Mesenchymal stem cell (in vitro differentiated cells and primary cell): ENCODE measurements around the gene POFUT2.

Experiments
- DNase-seq: peaks from one replicate; pipeline ENCODE4 v3.0.0-alpha.2; 2013
- H2AFZ ChIP-seq: one replicate; pipeline ENCODE4 v1.6.1; 2013; ENCODE audit warnings: low read depth, mild to moderate bottlenecking, control low read depth, inconsistent platforms, low read length, moderate library complexity
- H2AK5ac ChIP-seq: 2 replicates; pipeline ENCODE4 v1.6.1; 2013; ENCODE audit warnings: low read length, moderate library complexity, mild to moderate bottlenecking, inconsistent platforms; ENCODE audit not compliant: severe bottlenecking
- H2BK120ac ChIP-seq: one replicate; pipeline ENCODE4 v1.6.1; 2013; ENCODE audit warnings: low read depth, mild to moderate bottlenecking, inconsistent platforms, low read length, moderate library complexity
- H2BK12ac ChIP-seq, 2 experiments: one replicate each; pipeline ENCODE4 v1.6.1; 2013; ENCODE audit warnings: inconsistent platforms in 2 of 2, low read length in 2 of 2, mild to moderate bottlenecking in 2 of 2, moderate library complexity in 2 of 2, control low read depth in 1 of 2
- H2BK15ac ChIP-seq: one replicate; pipeline ENCODE4 v1.6.1; 2013; ENCODE audit warnings: mild to moderate bottlenecking, low read depth, inconsistent platforms; ENCODE audit not compliant: poor library complexity, severe bottlenecking
- H2BK5ac ChIP-seq: 2 replicates; pipeline ENCODE4 v1.6.1; 2013; ENCODE audit warnings: low read depth, mild to moderate bottlenecking, low read length, control low read depth, inconsistent platforms; ENCODE audit not compliant: poor library complexity, severe bottlenecking
- H3K14ac ChIP-seq, 2 experiments: one replicate each; pipeline ENCODE4 v1.6.1; 2013; ENCODE audit warnings: inconsistent platforms in 2 of 2, low read length in 2 of 2, control low read depth in 1 of 2, mild to moderate bottlenecking in 1 of 2, moderate library complexity in 1 of 2
- H3K18ac ChIP-seq, 2 experiments: one replicate each; pipeline ENCODE4 v1.6.1; 2013; ENCODE audit warnings: inconsistent platforms in 2 of 2, low read length in 2 of 2, control low read depth in 1 of 2, low read depth in 1 of 2, mild to moderate bottlenecking in 1 of 2
- H3K23ac ChIP-seq, 2 experiments: one replicate each; pipeline ENCODE4 v1.6.1; 2013; ENCODE audit warnings: inconsistent platforms in 2 of 2, low read length in 2 of 2, mild to moderate bottlenecking in 2 of 2, moderate library complexity in 2 of 2, control low read depth in 1 of 2
- H3K27ac ChIP-seq: 2 replicates; pipeline ENCODE4 v1.5.1; 2013; ENCODE audit warnings: mild to moderate bottlenecking, moderate library complexity, low read length, control low read depth, inconsistent platforms; ENCODE audit not compliant: poor library complexity, severe bottlenecking
- H3K27me3 ChIP-seq, 2 experiments: 2 replicates each; pipeline versions ENCODE4 v1.6.1 to v1.7.0; 2013; ENCODE audit warnings: low read length in 2 of 2, mild to moderate bottlenecking in 2 of 2, moderate library complexity in 2 of 2, control low read depth in 1 of 2, inconsistent platforms in 1 of 2; ENCODE audit not compliant: control insufficient read depth in 1 of 2, insufficient read depth in 1 of 2
- H3K36me3 ChIP-seq, 2 experiments: 2 replicates each; pipeline versions ENCODE4 v1.6.1 to v1.7.0; 2013; ENCODE audit warnings: low read length in 2 of 2, control low read depth in 1 of 2, inconsistent platforms in 1 of 2, low read depth in 1 of 2, mild to moderate bottlenecking in 1 of 2; ENCODE audit not compliant: insufficient read depth in 2 of 2, control insufficient read depth in 1 of 2
- H3K4ac ChIP-seq, 2 experiments: one replicate each; pipeline ENCODE4 v1.6.1; 2013; ENCODE audit warnings: inconsistent platforms in 2 of 2, low read length in 2 of 2, mild to moderate bottlenecking in 2 of 2, moderate library complexity in 2 of 2, control low read depth in 1 of 2, low read depth in 1 of 2
- H3K4me1 ChIP-seq: 2 replicates; pipeline ENCODE4 v1.6.1; 2013; ENCODE audit warnings: low read depth, low read length, control low read depth; ENCODE audit not compliant: control insufficient read depth, insufficient read depth
- H3K4me2 ChIP-seq: 2 replicates; pipeline ENCODE4 v1.6.1; 2013; ENCODE audit warnings: low read length, mild to moderate bottlenecking, inconsistent platforms; ENCODE audit not compliant: poor library complexity, severe bottlenecking
- H3K4me3 ChIP-seq, 2 experiments: 2 replicates each; pipeline versions ENCODE4 v1.5.1 to v1.7.0; 2013; ENCODE audit warnings: low read length in 2 of 2, mild to moderate bottlenecking in 2 of 2, control low read depth in 1 of 2, low read depth in 1 of 2; ENCODE audit not compliant: insufficient read depth in 1 of 2
- H3K79me1 ChIP-seq: replicated peaks from 2 replicates; pipeline ENCODE4 v1.6.1; 2013; ENCODE audit warnings: mild to moderate bottlenecking, control low read depth, low read length, inconsistent platforms; ENCODE audit not compliant: poor library complexity, severe bottlenecking
- H3K9ac ChIP-seq: 2 replicates; pipeline ENCODE4 v1.7.0; 2013; ENCODE audit warnings: mild to moderate bottlenecking, low read length, moderate library complexity
- H3K9me3 ChIP-seq: 2 replicates; pipeline ENCODE4 v1.7.0; 2013; ENCODE audit warnings: mild to moderate bottlenecking, low read length; ENCODE audit not compliant: control insufficient read depth
- H4K8ac ChIP-seq: one replicate; pipeline ENCODE4 v1.6.1; 2013; ENCODE audit warnings: inconsistent platforms, mild to moderate bottlenecking, low read length, moderate library complexity
- H4K91ac ChIP-seq: one replicate; pipeline ENCODE4 v1.6.1; 2013; ENCODE audit warnings: mild to moderate bottlenecking, low read length, inconsistent platforms
- WGBS: methylation state at CpG from one replicate; pipeline ENCODE4 v1.1.7; 2013; ENCODE audit warnings: mixed read lengths; 5-methylcytosine and 5-hydroxymethylcytosine counted together

The POFUT2 gene

GRCh38 chr21:45258466-45258865 lies 29.2 kb downstream of the POFUT2 start:
- WGBS, result 91% methylated on average over 19 of the region's 19 CpGs
- peaks cover 17% of the 10 kb centered on the region in 2 experiments for H3K36me3 ChIP-seq

GRCh38 chr21:45257673-45258341 lies 29.9 kb downstream of the POFUT2 start:
- Histone ChIP-seq H3K27me3 (peaks cover 0 to 69% of the 10 kb centered on the region in 2 experiments), H3K27ac (no peak overlapping the region), H2BK120ac (no peak overlapping the region), H2AK5ac (no peak overlapping the region), H3K23ac (no peak overlapping the region), H2AFZ (no peak overlapping the region), H3K14ac (peak overlapping the region in 1 of 2 experiments; percentile 16), H3K4me3 (no peak overlapping the region), H4K91ac (no peak overlapping the region), H2BK12ac (no peak overlapping the region), H3K9me3 (no peaks in the 10 kb centered on the region), H3K18ac (no peak overlapping the region), H3K9ac (no peak overlapping the region), H2BK15ac (no peak overlapping the region), H3K4me1 (peaks cover 32% of the 10 kb centered on the region), H3K36me3 (peaks cover 10% of the 10 kb centered on the region in 2 experiments), H3K4ac (no peak overlapping the region), H4K8ac (no peak overlapping the region), H3K4me2 (peak overlapping the region; percentile 35), H2BK5ac (no peak overlapping the region), H3K79me1 (no peaks in the 10 kb centered on the region)
- DNase-seq, result no peak
- 85% methylated on average over 37 of the region's 40 CpGs for WGBS

More at GRCh38 chr21:45258466-45258865, 29.2 kb downstream of the POFUT2 start:
- Histone ChIP-seq H3K79me1 (no peaks in the 10 kb centered on the region), H3K4ac (no peak overlapping the region), H3K4me1 (peaks cover 25% of the 10 kb centered on the region), H3K18ac (no peak overlapping the region), H3K4me3 (peak overlapping the region in 1 of 2 experiments; percentile 26), H4K8ac (no peak overlapping the region), H2BK5ac (no peak overlapping the region), H3K14ac (no peak overlapping the region), H4K91ac (no peak overlapping the region), H3K4me2 (peak overlapping the region; percentile 35), H3K23ac (no peak overlapping the region), H2AFZ (no peak overlapping the region), H2AK5ac (no peak overlapping the region), H3K9ac (no peak overlapping the region), H3K27ac (no peak overlapping the region), H3K9me3 (no peaks in the 10 kb centered on the region), H2BK12ac (no peak overlapping the region), H3K27me3 (peaks cover 0 to 63% of the 10 kb centered on the region in 2 experiments), H2BK15ac (no peak overlapping the region), H2BK120ac (no peak overlapping the region)
- DNase-seq, result no peak

- no peak overlapping the region for H3K23ac ChIP-seq
- H3K4me3 ChIP-seq, result peak overlapping the region in 1 of 2 experiments; percentile 8
- H3K14ac ChIP-seq, result peak overlapping the region in 1 of 2 experiments; percentile 16
- H2BK5ac ChIP-seq, result no peak overlapping the region
- no peak overlapping the region for H3K4ac ChIP-seq
- no peak overlapping the region for H3K4me2 ChIP-seq
- whole genome bisulfite sequencing, result 77% methylated on average over 27 of the region's 27 CpGs
- no peaks in the 10 kb centered on the region for H3K79me1 ChIP-seq
- H4K91ac ChIP-seq, result peak overlapping the region; percentile 7
- H2BK12ac ChIP-seq, result no peak overlapping the region
- no peak overlapping the region for H2BK15ac ChIP-seq
- no peak overlapping the region for H2BK120ac ChIP-seq
- H3K27me3 ChIP-seq, result peaks cover 0 to 73% of the 10 kb centered on the region in 2 experiments
- no peak overlapping the region for H4K8ac ChIP-seq
- H3K9ac ChIP-seq, result no peak overlapping the region
- peaks cover 32% of the 10 kb centered on the region for H3K4me1 ChIP-seq
- peaks cover 4 to 6% of the 10 kb centered on the region in 2 experiments for H3K36me3 ChIP-seq
- no peak overlapping the region for H2AFZ ChIP-seq
- no peaks in the 10 kb centered on the region for H3K9me3 ChIP-seq
- no peak overlapping the region for H3K18ac ChIP-seq
- H2AK5ac ChIP-seq, result peak overlapping the region; percentile 15
- H3K27ac ChIP-seq, result no peak overlapping the region
- DNase-seq, result no peak
These were observed 30.6 kb downstream of the POFUT2 start for GRCh38 chr21:45256912-45257672.
